ENCODE data around the gene TCEANC2.
"Not testable (repeated sequence)": the region's sequence is repeated elsewhere in the genome, so short reads cannot be mapped to it uniquely, and the experiment has no call there.

TCEANC2 gene

DNA sequence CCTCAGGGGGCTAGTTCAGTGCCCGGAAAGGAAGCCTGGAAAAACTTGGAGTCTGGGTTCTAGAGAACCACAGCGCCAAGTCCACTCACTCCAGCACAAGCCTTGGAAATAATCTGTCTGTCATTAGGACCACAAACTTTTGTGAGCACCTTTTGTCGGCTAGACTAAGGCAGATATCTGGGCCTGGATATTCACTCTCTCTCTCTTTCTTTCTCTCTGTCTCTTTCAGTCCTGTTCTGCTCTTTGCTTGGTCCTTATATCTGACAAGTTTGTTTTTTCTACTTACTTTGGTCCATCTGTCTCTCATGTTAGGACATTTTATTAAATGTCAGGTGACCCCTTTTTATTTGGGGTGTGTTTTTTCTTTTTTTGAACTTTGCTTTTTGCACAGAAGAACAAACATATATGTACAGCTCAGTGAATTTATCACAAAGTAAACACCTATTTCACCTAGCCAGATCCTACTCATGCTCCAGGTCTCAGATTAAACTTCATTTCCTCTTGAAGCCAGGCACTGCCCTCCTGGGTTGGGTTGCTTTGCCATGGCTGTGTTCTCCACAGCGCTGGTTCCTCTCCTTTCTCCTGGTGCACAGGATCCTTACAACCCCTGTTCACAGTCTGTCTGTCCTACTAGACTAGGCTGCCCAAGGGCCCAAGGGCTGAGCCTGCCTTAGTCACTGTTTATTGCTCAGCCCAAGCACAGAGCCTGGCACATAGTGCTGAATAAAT is 40.8 kb downstream of the TCEANC2 start:
- H3K4me3 ChIP-seq (ENCODE audit: low read depth, low read length): no peak overlapping the region
- TF ChIP-seq CTCF (IDR thresholded peaks at IDR 0.05; ENCODE audit: borderline replicate concordance, insufficient read depth, low read depth, low read length): no peak

DNA sequence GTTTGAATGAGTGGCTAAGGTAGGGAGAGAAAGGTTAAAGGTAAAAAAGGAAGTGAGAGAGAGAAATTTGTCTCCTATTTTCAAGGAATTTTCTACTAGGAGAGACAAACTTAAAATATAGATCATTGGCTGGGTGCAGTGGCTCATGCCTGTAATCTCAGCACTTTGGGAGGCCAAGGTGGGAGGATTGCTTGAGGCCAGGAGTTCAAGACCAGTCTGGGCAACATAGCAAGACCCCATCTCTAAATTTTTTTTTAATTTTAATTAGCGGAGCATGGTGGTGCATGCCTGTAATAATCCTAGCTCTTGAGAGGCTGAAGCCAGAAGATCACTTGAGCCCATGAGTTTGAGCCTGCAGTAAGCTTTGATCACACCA is 41.3 kb downstream of the TCEANC2 start:
- not testable (repeated sequence) for H3K4me3 ChIP-seq (ENCODE audit: low read depth, low read length)

DNA sequence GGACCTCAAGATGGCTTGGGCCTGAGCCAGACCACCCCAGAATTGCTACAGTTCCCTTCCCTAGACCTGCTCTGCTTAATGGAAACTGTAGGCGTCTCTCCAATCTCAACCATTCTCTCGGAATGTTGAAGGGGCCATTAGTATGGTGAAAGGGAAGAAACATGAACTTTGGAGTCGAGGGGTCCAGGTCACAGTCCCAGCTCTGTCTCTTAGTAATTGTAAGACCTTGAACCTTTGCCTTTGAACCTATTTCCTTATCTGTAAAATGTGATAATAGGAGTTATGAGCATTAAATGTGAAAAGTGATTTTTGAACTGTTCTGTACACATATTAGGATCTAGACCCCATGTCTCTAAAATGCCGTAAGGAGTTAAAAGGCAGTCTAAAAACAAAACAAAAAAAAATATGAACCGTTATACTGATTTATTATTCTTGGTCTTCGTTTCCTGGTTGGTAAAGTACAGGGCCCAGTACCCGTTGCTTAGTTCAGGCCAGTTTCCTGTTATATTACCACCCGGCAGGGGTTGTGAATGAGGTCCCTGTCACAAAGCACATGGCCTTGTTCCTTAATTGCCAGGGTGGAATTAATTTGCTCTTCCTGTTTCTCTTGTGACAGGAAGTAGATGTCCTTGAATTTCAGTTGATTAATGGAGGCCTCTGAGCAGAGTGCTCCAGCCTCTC is 42.3 kb downstream of the TCEANC2 start:
- no peak for TF ChIP-seq CTCF (IDR thresholded peaks at IDR 0.05; ENCODE audit: borderline replicate concordance, insufficient read depth, low read depth, low read length)

GRCh38 chr1:54096227-54096876 is 42.9 kb downstream of the TCEANC2 start:
- no peak for TF ChIP-seq CTCF (IDR thresholded peaks at IDR 0.05; ENCODE audit: borderline replicate concordance, insufficient read depth, low read depth, low read length)
- H3K4me3 ChIP-seq (ENCODE audit: low read depth, low read length): no peak overlapping the region

More for the DNA sequence above, 42.3 kb downstream of the TCEANC2 start:
- H3K4me3 ChIP-seq (ENCODE audit: low read depth, low read length): no peak overlapping the region

- no peak overlapping the region for H3K4me3 ChIP-seq (ENCODE audit: low read depth, low read length)
- TF ChIP-seq CTCF (IDR thresholded peaks at IDR 0.05; ENCODE audit: borderline replicate concordance, insufficient read depth, low read depth, low read length): no peak
Measured at GRCh38 chr1:54096877-54097240, 43.5 kb downstream of the TCEANC2 start.

- no peak overlapping the region for H3K4me3 ChIP-seq (ENCODE audit: low read depth, low read length)
- TF ChIP-seq CTCF (IDR thresholded peaks at IDR 0.05; ENCODE audit: borderline replicate concordance, insufficient read depth, low read depth, low read length): no peak
Measured at GRCh38 chr1:54099061-54099610, 45.7 kb downstream of the TCEANC2 start.

GRCh38 chr1:54100500-54100899 is 47.1 kb downstream of the TCEANC2 start:
- no peak for TF ChIP-seq CTCF (IDR thresholded peaks at IDR 0.05; ENCODE audit: borderline replicate concordance, insufficient read depth, low read depth, low read length)

More at GRCh38 chr1:54100500-54100899, 47.1 kb downstream of the TCEANC2 start:
- no peak overlapping the region for H3K4me3 ChIP-seq (ENCODE audit: low read depth, low read length)
